HUES6 (cell line): Measurements from ENCODE around the gene GABRG3.

Experiments
- H3K27ac ChIP-seq: 2 replicates; pipeline ENCODE4 v1.7.0; 2013; ENCODE audit warnings: low read depth, mild to moderate bottlenecking, low read length, inconsistent platforms
- H3K27me3 ChIP-seq: 2 replicates; pipeline ENCODE4 v1.6.1; 2013; ENCODE audit warnings: low read length; ENCODE audit not compliant: control insufficient read depth, insufficient read depth
- H3K36me3 ChIP-seq: 2 replicates; pipeline ENCODE4 v1.6.1; 2013; ENCODE audit warnings: low read length; ENCODE audit not compliant: control insufficient read depth, insufficient read depth
- H3K4me1 ChIP-seq: 2 replicates; pipeline ENCODE4 v1.6.1; 2013; ENCODE audit warnings: low read length; ENCODE audit not compliant: control insufficient read depth, insufficient read depth
- H3K4me3 ChIP-seq: 2 replicates; pipeline ENCODE4 v1.5.1; 2013; ENCODE audit warnings: low read depth, low read length
- H3K9ac ChIP-seq: one replicate; pipeline ENCODE4 v1.6.1; 2013; ENCODE audit warnings: mild to moderate bottlenecking, low read length
- H3K9me3 ChIP-seq: 2 replicates; pipeline ENCODE4 v1.6.1; 2013; ENCODE audit warnings: low read depth, low read length; ENCODE audit not compliant: control insufficient read depth, insufficient read depth

GABRG3 gene

GRCh38 chr15:27458345-27459084 lies 487.5 kb downstream of the GABRG3 start:
- Histone ChIP-seq H3K27ac (no peak overlapping the region), H3K9ac (no peak overlapping the region), H3K9me3 (no peaks in the 10 kb centered on the region), H3K4me3 (no peak overlapping the region), H3K36me3 (no peaks in the 10 kb centered on the region), H3K4me1 (no peaks in the 10 kb centered on the region), H3K27me3 (no peaks in the 10 kb centered on the region)

GRCh38 chr15:27459836-27460235 lies 488.9 kb downstream of the GABRG3 start:
- no peaks in the 10 kb centered on the region for H3K9me3 ChIP-seq
- no peak overlapping the region for H3K4me3 ChIP-seq
- no peak overlapping the region for H3K9ac ChIP-seq
- H3K36me3 ChIP-seq, result no peaks in the 10 kb centered on the region
- H3K27me3 ChIP-seq, result no peaks in the 10 kb centered on the region
- no peaks in the 10 kb centered on the region for H3K4me1 ChIP-seq
- H3K27ac ChIP-seq, result no peak overlapping the region

GRCh38 chr15:27461181-27461580 lies 490.2 kb downstream of the GABRG3 start:
- Histone ChIP-seq H3K9me3 (no peaks in the 10 kb centered on the region), H3K4me3 (no peak overlapping the region), H3K27me3 (no peaks in the 10 kb centered on the region), H3K36me3 (no peaks in the 10 kb centered on the region), H3K27ac (no peak overlapping the region), H3K9ac (no peak overlapping the region), H3K4me1 (no peaks in the 10 kb centered on the region)

- Histone ChIP-seq H3K9ac (no peak overlapping the region), H3K27ac (no peak overlapping the region), H3K36me3 (no peaks in the 10 kb centered on the region), H3K9me3 (no peaks in the 10 kb centered on the region), H3K4me1 (no peaks in the 10 kb centered on the region), H3K27me3 (no peaks in the 10 kb centered on the region), H3K4me3 (no peak overlapping the region)
Measured at GRCh38 chr15:27463525-27464088, 492.6 kb downstream of the GABRG3 start.

- H3K9ac ChIP-seq, result no peak overlapping the region
- H3K4me1 ChIP-seq, result no peaks in the 10 kb centered on the region
- H3K27ac ChIP-seq, result no peak overlapping the region
- no peaks in the 10 kb centered on the region for H3K9me3 ChIP-seq
- no peaks in the 10 kb centered on the region for H3K27me3 ChIP-seq
- H3K4me3 ChIP-seq, result no peak overlapping the region
- H3K36me3 ChIP-seq, result no peaks in the 10 kb centered on the region
Measured at GRCh38 chr15:27464941-27465612, 494.1 kb downstream of the GABRG3 start.

GRCh38 chr15:27466758-27467157 lies 495.8 kb downstream of the GABRG3 start:
- 0 out of 2 replicates have a peak, but pooled peaks cover 3% of the 10 kb centered on the region for H3K9me3 ChIP-seq
- no peaks in the 10 kb centered on the region for H3K36me3 ChIP-seq
- no peaks in the 10 kb centered on the region for H3K4me1 ChIP-seq
- H3K4me3 ChIP-seq, result no peak overlapping the region
- H3K27me3 ChIP-seq, result no peaks in the 10 kb centered on the region
- H3K9ac ChIP-seq, result no peak overlapping the region
- no peak overlapping the region for H3K27ac ChIP-seq

GRCh38 chr15:27468151-27468591 lies 497.2 kb downstream of the GABRG3 start:
- H3K27ac ChIP-seq, result no peak overlapping the region
- H3K4me1 ChIP-seq, result no peaks in the 10 kb centered on the region
- H3K4me3 ChIP-seq, result no peak overlapping the region
- no peak overlapping the region for H3K9ac ChIP-seq
- H3K9me3 ChIP-seq, result 0 out of 2 replicates have a peak, but pooled peaks cover 3% of the 10 kb centered on the region
- no peaks in the 10 kb centered on the region for H3K36me3 ChIP-seq
- H3K27me3 ChIP-seq, result no peaks in the 10 kb centered on the region

- no peak overlapping the region for H3K9ac ChIP-seq
- no peak overlapping the region for H3K4me3 ChIP-seq
- H3K27ac ChIP-seq, result no peak overlapping the region
- H3K9me3 ChIP-seq, result 0 out of 2 replicates have a peak, but pooled peaks cover 3% of the 10 kb centered on the region
- H3K4me1 ChIP-seq, result no peaks in the 10 kb centered on the region
- H3K36me3 ChIP-seq, result no peaks in the 10 kb centered on the region
- no peaks in the 10 kb centered on the region for H3K27me3 ChIP-seq
Measured at GRCh38 chr15:27473845-27474244, 502.9 kb downstream of the GABRG3 start.

GRCh38 chr15:27475395-27475794 lies 504.4 kb downstream of the GABRG3 start:
- Histone ChIP-seq H3K27me3 (no peaks in the 10 kb centered on the region), H3K36me3 (no peaks in the 10 kb centered on the region), H3K9ac (no peak overlapping the region), H3K4me3 (no peak overlapping the region), H3K4me1 (no peaks in the 10 kb centered on the region), H3K27ac (no peak overlapping the region), H3K9me3 (peaks cover 11% of the 10 kb centered on the region)

- H3K36me3 ChIP-seq, result no peaks in the 10 kb centered on the region
- H3K4me3 ChIP-seq, result no peak overlapping the region
- peaks cover 10% of the 10 kb centered on the region for H3K9me3 ChIP-seq
- H3K4me1 ChIP-seq, result peaks cover 20% of the 10 kb centered on the region
- H3K27me3 ChIP-seq, result no peaks in the 10 kb centered on the region
- H3K9ac ChIP-seq, result no peak overlapping the region
- H3K27ac ChIP-seq, result no peak overlapping the region
Measured at GRCh38 chr15:27479296-27480140, 508.5 kb downstream of the GABRG3 start.
